ENCODE data around the gene WASF3. TPM values are rescaled to one million over a fixed set of nuclear protein-coding genes. Genes with fewer than 3 reads are reported as not detected.

Gene WASF3
- total RNA-seq, 4 donors from 2014 or later = 5.4 to 11.6 (median 7.6) TPM

DNA sequence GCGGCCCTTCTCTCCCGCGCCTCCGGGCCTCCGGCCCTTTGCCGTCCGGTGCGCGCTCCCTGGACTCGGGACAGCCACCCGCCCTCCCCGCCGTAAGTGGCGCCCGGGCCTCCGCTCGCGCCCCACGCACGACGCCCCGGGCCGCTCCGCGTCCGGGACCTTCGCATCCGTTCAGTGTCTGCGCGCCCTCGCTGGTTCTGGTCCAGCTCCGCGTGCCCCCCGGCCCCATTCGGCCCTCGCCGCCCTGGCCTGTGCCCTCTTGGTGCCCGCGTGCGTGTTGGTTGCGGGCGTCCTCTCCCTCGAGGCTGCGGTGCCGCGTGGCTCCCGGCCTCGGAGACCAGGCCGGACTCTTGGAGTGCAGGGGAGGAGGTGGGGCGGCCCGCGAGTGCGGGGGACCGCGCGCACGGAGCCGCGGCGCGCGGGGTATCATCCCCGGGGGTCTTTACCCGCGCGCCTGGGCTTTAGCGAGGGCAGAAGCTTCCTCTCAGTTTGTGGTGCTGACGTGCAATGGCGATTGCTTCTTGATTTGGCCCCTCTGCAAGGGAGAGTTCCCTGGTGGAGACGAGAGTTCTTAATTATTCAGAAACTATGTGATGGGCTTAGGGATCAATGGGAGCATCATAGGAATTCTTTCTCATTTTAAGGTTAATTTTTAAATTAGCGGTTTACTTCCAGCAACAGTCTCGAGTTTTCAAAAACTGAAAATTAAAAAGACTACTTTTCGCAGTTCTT, 757 bp downstream of the WASF3 start:
- in situ Hi-C loops (cut with MboI; ENCODE audit: low sequenced_read_pairs in 4 of 4) (no loop called here), intact Hi-C loops (cut with DNase I; ENCODE audit: low total_unique reads) (loop anchor here (5.0 to 10.0 kb wide), 2 partner anchors 44 to 303 kb away; partner anchors contain the start of gene CDK8)
- TF ChIP-seq, protein P1, sequence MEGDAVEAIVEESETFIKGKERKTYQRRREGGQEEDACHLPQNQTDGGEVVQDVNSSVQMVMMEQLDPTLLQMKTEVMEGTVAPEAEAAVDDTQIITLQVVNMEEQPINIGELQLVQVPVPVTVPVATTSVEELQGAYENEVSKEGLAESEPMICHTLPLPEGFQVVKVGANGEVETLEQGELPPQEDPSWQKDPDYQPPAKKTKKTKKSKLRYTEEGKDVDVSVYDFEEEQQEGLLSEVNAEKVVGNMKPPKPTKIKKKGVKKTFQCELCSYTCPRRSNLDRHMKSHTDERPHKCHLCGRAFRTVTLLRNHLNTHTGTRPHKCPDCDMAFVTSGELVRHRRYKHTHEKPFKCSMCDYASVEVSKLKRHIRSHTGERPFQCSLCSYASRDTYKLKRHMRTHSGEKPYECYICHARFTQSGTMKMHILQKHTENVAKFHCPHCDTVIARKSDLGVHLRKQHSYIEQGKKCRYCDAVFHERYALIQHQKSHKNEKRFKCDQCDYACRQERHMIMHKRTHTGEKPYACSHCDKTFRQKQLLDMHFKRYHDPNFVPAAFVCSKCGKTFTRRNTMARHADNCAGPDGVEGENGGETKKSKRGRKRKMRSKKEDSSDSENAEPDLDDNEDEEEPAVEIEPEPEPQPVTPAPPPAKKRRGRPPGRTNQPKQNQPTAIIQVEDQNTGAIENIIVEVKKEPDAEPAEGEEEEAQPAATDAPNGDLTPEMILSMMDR (IDR thresholded peaks at IDR 0.05 in 4 of 5, conservative IDR thresholded peaks at IDR 0.05 in 1 of 5) = no peak
- TF ChIP-seq POLR2A (IDR thresholded peaks at IDR 0.05) = no peak
- ATAC-seq (peak; percentile 8 to 23), DNase-seq (no peak)
- no peaks in the 10 kb centered on the region for H3K9me3 ChIP-seq
- H3K4me3 ChIP-seq = peak overlapping the region; percentile 60 to 73 (median 70)
- H3K27ac ChIP-seq = peak overlapping the region; percentile 9 to 69 (median 57)
- peaks cover 0 to 12% of the 10 kb centered on the region in 2 donors for H3K4me1 ChIP-seq
- H3K27me3 ChIP-seq = peaks cover 0 to 3% (median 0%) of the 10 kb centered on the region in 3 donors
- no peaks in the 10 kb centered on the region for H3K36me3 ChIP-seq

DNA sequence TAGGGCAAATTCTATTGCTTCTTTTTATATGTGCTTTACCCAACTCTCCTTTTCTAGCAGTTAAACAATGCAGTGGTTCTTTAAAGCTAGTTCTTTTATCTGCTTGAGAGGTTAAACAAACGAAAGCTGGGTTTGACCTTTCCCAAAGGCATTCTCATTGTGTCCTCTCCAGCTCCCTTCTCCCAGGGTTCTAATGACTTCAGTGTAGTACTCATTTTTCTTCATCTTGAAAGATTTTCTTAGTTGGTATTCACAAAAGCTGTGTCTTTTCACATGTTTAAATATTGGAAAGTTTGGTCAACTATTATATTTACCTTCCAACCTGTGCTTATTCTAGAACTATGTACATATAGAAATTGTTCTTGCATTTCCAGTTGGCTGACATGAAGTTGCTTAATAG, 1.5 kb downstream of the WASF3 start:
- peaks cover 0 to 12% of the 10 kb centered on the region in 2 donors for H3K4me1 ChIP-seq
- DNase-seq (no peak), ATAC-seq (no peak)
- no peak overlapping the region for H3K27ac ChIP-seq
- H3K4me3 ChIP-seq = peak overlapping the region in 3 of 4 donors; percentile 60 to 73 (median 72)
- peaks cover 0 to 3% (median 0%) of the 10 kb centered on the region in 3 donors for H3K27me3 ChIP-seq
- no peak for TF ChIP-seq POLR2A (IDR thresholded peaks at IDR 0.05)
- TF ChIP-seq, protein P1 (IDR thresholded peaks at IDR 0.05 in 4 of 5, conservative IDR thresholded peaks at IDR 0.05 in 1 of 5) = no peak
- intact Hi-C loops (cut with DNase I; ENCODE audit: low total_unique reads) = loop anchor here (5.0 to 10.0 kb wide), 2 partner anchors 43 to 304 kb away; partner anchors contain the start of gene CDK8
- in situ Hi-C loops (cut with MboI; ENCODE audit: low sequenced_read_pairs in 4 of 4) = no loop called here
- H3K36me3 ChIP-seq = no peaks in the 10 kb centered on the region
- no peaks in the 10 kb centered on the region for H3K9me3 ChIP-seq

DNA sequence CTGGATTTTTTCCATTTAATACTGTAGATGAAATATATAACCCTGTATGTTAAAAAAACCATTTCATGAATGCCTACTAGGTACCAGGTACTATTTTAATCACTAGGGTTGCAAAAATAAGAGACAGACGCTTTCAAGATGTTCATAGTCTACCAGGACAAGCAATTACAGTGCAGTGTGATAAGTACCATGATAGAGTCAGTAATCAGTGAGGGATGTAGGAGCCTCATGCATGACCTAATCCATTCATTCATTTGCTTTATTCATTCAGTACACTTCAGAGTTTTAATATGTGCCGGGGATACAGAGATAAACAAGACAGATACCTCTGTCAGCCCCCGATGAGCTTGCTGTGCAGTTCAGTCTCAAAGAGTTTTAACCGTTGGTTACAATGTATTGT, 3.0 kb downstream of the WASF3 start:
- TF ChIP-seq, protein P1 (IDR thresholded peaks at IDR 0.05 in 4 of 5, conservative IDR thresholded peaks at IDR 0.05 in 1 of 5) = no peak
- no peak for TF ChIP-seq POLR2A (IDR thresholded peaks at IDR 0.05)
- Histone ChIP-seq H3K9me3 (no peaks in the 10 kb centered on the region), H3K4me1 (peaks cover 0 to 12% of the 10 kb centered on the region in 2 donors), H3K4me3 (no peak overlapping the region), H3K36me3 (no peaks in the 10 kb centered on the region), H3K27me3 (no peaks in the 10 kb centered on the region), H3K27ac (no peak overlapping the region)
- intact Hi-C loops (cut with DNase I; ENCODE audit: low total_unique reads) (no loop called here), in situ Hi-C loops (cut with MboI; ENCODE audit: low sequenced_read_pairs in 4 of 4) (no loop called here)
- DNase-seq (no peak), ATAC-seq (no peak)

DNA sequence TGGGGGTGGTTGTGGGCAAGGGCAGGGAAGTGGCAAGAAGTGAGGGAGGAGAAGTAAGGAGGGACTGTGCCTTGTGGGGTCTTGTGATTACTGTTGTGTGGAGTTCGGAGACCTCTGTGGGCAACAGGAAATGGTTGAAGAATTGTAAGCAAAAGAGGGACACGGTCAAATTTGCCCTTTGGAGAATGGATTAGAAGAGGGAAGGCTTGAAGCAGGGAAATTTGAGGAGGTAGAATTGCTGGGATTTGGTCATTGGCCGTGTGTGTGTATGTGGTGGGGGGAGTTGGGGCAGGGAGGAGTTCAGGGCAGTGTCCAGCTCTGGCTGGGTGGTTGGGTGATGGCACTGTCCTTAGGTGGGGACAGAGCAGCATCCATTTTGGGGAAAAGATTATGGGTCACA, 3.6 kb downstream of the WASF3 start:
- intact Hi-C loops (cut with DNase I; ENCODE audit: low total_unique reads) (no loop called here), in situ Hi-C loops (cut with MboI; ENCODE audit: low sequenced_read_pairs in 4 of 4) (no loop called here)
- Histone ChIP-seq H3K27me3 (no peaks in the 10 kb centered on the region), H3K27ac (no peak overlapping the region), H3K4me1 (peaks cover 0 to 12% of the 10 kb centered on the region in 2 donors), H3K9me3 (no peaks in the 10 kb centered on the region), H3K4me3 (no peak overlapping the region), H3K36me3 (no peaks in the 10 kb centered on the region)
- DNase-seq = no peak
- ATAC-seq = no peak
- no peak for TF ChIP-seq POLR2A (IDR thresholded peaks at IDR 0.05)
- TF ChIP-seq, protein P1 (IDR thresholded peaks at IDR 0.05 in 4 of 5, conservative IDR thresholded peaks at IDR 0.05 in 1 of 5) = no peak

Measured in gastrocnemius medialis (tissue), 4 donors.